GM18507 (cell line): ENCODE data around the gene TRPM4.
"Not testable (repeated sequence)": the region's sequence is repeated elsewhere in the genome, so short reads cannot be mapped to it uniquely, and the experiment has no call there.

ENCODE experiments used
- DNase-seq: peaks from one replicate; pipeline ENCODE4 v3.0.0; 2011; ENCODE audit warnings: low read depth; ENCODE audit not compliant: insufficient read length; ENCODE audit errors: extremely low spot score
- FAIRE-seq: peaks from 2 replicates; lab custom pipeline; 2011; peaks lifted over from hg19 to GRCh38; lab: Jason Lieb, UNC

Gene TRPM4

DNA sequence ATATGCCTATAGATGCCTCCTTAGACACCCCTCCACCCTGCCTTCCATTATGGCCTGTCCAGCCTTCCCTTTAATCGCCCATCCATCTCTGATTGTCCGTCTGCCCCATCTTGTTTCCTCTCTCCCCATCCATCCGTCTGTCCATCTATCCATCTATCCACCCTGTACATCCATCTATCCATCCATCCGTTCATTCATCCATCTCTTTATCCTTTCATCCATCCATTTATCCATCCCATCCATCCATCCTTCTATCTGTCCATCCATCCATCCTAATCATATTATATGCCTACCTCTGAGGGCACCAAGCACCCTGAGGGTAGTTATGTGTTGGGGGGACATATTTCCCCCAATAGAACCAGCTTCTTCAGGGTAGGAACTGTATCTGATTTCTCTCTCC is 23.1 kb downstream of the TRPM4 start:
- DNase-seq, result no peak
- no peak for FAIRE-seq

DNA sequence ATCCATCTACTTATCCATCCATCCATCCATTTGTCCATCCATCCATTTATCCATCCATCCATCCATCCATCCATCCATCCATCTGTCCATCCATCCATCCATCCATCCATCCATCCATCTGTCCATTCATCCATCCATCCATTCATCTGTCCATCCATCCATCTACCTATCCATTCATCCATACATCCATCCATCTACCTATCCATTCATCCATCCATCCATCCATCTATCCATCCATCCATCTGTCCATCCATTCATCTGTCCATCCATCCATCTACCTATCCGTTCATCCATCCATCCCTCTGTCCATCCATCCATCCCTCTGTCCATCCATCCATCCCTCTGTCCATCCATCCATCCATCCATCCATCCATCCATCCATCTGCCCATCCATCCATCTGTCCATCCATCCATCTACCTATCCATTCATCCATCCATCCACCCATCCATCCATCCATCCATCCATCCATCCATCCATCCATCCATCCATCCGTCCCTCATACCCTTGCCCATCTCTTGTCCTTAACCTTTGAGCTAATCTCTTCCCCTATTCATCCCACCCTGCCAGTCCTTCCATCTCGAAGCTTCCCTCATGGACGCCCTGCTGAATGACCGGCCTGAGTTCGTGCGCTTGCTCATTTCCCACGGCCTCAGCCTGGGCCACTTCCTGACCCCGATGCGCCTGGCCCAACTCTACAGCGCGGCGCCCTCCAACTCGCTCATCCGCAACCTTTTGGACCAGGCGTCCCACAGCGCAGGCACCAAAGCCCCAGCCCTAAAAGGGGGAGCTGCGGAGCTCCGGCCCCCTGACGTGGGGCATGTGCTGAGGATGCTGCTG is 24.6 kb downstream of the TRPM4 start:
- FAIRE-seq, DNase-seq: not testable (repeated sequence)

DNA sequence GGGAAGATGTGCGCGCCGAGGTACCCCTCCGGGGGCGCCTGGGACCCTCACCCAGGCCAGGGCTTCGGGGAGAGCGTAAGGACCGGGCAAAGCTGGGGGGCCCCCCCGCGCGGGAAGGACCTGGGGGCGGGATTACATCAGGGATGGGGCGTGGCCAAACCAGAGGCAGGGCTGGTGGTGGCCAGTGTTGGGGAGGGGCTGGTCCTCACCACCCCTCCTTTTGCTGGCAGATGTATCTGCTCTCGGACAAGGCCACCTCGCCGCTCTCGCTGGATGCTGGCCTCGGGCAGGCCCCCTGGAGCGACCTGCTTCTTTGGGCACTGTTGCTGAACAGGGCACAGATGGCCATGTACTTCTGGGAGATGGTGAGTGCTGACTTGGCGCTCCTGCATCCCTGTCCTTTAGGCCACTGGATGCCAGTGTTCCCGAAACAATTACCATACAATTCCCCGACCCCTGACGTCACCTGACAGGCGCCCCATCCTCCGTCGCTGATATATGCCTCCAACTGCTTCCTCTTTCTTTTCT is 25.3 kb downstream of the TRPM4 start:
- FAIRE-seq (no peak), DNase-seq (no peak)

DNA sequence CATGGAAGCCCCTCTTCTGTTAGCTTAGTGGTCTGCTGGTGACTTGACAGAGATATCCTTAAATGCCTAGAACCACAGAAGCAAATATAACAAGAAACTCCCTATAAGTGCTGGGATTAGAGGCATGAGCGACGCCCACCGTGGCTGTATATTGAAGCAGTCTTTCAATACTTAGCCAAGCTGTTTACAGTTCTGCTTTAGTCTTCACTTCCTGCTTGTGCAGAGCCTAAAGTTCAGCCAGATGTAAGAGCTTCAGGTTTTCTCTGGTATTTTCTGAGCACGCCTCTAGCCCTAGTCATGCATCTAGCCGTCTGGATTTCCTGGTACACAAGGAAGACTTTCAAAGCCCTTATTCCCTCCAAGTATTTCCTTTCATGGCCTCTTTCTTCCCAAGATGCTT is 28.5 kb downstream of the TRPM4 start:
- DNase-seq (no peak), FAIRE-seq (no peak)

DNA sequence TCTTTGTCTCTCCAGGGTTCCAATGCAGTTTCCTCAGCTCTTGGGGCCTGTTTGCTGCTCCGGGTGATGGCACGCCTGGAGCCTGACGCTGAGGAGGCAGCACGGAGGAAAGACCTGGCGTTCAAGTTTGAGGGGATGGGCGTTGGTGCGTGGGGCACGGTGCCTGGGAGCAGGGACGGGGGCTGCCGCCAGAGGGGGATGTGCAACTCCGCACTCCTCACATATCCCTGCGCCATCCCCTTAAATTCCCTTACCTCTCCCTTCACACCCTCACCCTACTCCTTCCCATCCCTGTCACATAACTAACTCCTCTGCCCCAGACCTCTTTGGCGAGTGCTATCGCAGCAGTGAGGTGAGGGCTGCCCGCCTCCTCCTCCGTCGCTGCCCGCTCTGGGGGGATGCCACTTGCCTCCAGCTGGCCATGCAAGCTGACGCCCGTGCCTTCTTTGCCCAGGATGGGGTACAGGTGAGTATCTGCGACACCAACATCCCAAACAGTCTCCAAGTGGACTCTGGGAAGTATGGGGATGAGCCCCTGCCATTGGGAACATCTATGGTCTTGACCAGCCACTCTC is 31.1 kb downstream of the TRPM4 start:
- no peak for DNase-seq
- no peak for FAIRE-seq

DNA sequence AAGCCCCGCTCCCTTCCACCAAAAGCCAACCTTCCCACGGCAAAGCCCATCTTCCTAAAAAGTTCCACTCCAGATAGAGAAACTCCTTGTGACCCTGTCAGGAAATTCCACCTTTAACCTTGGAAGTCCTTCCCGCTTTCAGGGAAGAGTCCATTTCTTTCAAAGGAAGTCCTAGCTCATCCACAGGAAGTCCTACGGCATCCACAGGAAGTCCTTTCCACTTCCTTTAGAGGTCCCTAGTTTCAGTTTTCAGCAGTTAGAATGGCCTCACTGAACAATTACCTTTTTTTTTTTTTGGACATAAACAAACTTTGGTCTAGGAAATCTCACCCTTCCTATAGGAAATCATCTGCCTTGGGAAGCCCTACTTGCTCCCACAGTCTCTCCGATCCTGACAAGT is 31.7 kb downstream of the TRPM4 start:
- no peak for FAIRE-seq

DNA sequence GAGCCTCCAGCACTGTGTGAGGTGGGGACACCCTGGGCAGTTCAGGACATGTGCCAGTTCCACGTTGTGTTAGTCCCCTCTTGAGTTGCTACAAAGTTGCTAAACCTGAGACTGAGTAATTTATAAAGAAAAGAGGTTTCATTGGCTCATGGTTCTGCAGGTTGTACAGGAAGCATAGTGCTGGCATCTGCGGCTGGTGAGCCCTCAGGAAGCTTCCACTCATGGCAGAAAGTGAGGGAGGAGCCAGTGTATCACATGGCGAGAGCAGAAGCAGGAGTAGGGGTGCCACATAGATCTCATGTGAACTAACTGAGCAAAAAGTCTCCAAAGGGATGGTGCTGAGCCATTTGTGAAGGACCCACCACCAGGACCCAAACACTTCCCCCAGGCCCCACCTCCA is 33.2 kb downstream of the TRPM4 start:
- no peak for FAIRE-seq

More for the DNA sequence above, 31.7 kb downstream of the TRPM4 start:
- DNase-seq, result no peak

DNA sequence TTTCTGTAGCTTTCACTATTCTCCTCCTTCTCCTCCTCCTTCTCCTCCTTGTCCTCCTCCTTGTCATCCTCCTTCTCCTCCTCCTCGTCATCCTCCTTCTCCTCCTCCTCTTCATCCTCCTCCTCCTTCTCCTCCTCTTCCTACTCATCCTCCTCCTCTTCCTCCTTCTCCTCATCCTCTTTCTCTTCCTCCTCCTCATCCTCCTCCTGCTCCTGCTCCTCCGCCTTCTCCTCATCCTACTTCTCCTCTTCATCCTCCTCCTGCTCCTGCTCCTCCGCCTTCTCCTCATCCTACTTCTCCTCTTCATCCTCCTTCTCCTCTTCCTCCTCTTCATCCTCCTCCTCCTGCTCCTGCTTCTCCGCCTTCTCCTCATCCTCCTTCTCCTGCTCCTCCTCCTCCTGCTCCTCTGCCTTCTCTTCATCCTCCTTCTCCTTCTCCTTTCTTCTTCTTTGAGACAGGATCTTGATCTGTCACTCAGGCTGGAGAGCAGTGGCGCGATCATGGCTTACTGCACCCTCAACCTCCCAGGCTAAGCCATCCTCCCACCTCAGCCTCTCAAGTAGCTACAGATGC is 36.3 kb downstream of the TRPM4 start:
- DNase-seq, result no peak
- no peak for FAIRE-seq

More for the DNA sequence above, 33.2 kb downstream of the TRPM4 start:
- DNase-seq, result no peak

DNA sequence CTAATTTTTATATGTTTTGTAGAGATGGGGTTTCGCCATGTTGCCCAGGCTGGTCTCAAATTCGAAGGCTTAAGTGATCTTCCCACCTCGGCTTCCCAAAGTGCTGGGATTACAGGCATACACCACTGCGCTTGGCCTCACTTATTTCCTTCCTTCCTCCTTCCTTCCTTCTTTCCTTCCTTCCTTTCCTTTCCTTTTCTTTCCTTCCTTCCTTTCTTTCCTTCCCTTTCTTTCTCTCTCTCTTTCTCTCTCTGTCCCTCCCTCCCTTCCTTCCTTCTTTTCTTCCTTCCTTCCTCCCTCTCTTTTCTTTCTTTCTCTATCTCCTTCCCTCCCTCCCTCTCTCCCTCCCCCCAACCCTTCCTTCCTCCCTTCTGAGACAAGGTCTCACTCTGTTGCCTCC is 36.8 kb downstream of the TRPM4 start:
- no peak for FAIRE-seq
- no peak for DNase-seq

DNA sequence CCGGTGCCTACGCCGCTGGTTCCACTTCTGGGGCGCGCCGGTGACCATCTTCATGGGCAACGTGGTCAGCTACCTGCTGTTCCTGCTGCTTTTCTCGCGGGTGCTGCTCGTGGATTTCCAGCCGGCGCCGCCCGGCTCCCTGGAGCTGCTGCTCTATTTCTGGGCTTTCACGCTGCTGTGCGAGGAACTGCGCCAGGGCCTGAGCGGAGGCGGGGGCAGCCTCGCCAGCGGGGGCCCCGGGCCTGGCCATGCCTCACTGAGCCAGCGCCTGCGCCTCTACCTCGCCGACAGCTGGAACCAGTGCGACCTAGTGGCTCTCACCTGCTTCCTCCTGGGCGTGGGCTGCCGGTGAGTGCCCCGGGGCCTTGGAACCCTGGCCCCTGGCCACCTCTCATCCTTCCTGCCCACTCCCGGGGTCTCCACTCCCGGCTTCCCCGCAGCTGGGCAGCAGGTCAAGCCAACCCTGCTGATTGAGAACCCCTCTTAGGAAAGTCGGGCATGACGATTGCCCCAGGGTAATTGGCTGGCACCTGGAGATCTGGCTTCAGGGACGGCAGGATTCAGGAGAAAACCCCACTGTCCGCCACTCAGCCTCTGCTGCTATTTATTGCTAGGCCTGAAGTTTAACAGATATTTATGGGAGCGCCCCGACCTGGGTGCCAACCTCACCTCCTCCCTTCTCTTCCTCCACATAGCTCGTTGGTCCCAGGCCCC is 39.1 kb downstream of the TRPM4 start:
- no peak for FAIRE-seq
- no peak for DNase-seq

DNA sequence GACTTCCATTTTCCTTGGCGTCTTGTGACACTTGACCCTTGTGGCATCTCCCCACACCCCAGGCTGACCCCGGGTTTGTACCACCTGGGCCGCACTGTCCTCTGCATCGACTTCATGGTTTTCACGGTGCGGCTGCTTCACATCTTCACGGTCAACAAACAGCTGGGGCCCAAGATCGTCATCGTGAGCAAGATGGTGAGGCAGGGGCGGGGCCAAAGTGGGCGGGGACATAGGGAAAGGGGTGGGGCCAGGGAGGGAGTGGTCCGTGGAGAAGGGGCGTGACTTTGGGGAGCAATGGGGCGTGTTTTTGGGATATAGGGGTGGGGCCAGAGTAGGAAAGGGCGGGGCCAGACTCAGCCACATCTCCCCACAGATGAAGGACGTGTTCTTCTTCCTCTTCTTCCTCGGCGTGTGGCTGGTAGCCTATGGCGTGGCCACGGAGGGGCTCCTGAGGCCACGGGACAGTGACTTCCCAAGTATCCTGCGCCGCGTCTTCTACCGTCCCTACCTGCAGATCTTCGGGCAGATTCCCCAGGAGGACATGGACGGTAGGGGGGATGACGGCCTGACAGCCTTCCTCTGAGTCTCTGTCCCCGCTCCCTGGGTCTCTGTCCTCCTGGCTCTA is 42.8 kb downstream of the TRPM4 start:
- DNase-seq (no peak), FAIRE-seq (no peak)

DNA sequence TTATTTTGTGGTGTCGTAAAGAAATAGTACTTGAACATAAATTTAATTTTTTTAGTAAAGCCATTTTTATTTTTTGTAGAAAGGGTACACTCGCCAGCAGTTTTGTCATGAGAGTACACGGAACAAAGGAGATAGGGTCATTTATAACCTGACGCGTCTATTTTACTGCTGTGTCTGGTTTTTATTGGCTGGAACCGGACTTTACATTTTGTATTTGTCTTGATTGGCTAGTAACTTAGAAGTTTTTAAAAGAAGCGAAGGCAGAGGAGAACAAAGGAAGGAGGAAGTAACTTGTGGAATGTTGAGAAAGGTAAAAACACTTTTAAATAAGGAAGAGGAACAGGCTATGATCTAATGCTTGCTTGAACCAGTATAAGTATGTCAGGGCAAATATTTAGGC is 43.5 kb downstream of the TRPM4 start:
- DNase-seq, result no peak
- no peak for FAIRE-seq

DNA sequence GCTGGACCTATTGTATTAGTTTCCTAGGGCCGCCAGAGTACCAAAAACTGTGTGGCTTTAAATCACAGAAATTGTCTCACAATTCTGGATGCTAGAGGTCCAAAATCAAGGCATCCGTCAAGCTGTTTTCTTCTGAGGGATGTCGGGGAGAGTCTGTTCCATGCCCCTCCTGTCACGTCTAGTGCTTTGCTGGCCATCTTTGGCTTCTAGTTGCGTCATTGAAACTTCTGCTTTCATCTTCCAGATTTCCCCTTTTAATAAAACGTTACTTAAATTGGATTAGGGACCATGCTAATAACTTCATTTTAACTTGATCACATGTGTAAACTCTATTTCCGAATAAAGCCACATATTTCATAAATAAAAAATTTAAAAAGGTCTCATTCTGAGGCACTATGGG is 47.5 kb downstream of the TRPM4 start:
- DNase-seq, result no peak
- no peak for FAIRE-seq

DNA sequence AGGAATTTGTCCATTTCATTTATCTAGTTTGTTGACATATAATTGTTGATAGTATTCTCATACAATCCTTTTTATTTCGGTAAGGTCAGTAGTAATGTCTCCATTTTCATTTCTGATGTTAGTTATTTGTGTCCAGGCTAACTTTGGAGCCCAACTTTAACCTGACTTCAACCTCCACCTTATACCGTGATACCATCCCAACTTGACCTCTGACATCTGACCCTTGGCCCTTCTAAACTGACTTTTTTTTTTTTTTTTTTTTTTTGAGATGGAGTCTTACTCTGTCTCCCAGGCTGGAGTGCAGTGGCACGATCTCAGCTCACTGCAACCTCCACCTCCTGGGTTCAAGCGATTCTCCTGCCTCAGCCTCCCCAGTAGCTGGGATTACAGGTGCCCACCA is 51.9 kb downstream of the TRPM4 start:
- not testable (repeated sequence) for FAIRE-seq

DNA sequence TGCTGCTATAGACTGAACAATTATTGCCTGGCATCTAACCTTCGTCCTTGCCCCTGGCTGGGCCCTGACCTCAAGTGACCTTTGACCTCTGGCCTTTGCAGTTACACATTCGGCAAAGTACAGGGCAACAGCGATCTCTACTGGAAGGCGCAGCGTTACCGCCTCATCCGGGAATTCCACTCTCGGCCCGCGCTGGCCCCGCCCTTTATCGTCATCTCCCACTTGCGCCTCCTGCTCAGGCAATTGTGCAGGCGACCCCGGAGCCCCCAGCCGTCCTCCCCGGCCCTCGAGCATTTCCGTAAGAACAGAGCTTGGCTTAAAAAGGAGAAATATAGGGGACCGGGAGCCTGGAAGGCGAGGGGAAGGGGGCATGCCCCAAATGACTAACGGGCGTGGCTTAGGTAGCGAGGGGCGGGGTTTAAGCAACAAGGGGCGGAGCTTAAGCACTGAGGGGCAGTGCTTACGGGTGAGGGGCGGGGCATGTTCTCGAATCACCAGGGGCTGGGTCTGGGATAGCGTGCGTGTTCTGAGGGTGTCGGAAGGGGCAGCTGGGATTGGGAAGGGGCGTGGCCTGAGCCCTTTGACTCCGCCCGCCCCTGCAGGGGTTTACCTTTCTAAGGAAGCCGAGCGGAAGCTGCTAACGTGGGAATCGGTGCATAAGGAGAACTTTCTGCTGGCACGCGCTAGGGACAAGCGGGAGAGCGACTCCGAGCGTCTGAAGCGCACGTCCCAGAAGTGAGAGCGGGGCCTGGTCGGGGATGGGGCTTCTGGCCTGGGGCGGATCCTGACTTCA is 52.7 kb downstream of the TRPM4 start:
- FAIRE-seq (no peak), DNase-seq (no peak)

More for the DNA sequence above, 51.9 kb downstream of the TRPM4 start:
- not testable (repeated sequence) for DNase-seq

DNA sequence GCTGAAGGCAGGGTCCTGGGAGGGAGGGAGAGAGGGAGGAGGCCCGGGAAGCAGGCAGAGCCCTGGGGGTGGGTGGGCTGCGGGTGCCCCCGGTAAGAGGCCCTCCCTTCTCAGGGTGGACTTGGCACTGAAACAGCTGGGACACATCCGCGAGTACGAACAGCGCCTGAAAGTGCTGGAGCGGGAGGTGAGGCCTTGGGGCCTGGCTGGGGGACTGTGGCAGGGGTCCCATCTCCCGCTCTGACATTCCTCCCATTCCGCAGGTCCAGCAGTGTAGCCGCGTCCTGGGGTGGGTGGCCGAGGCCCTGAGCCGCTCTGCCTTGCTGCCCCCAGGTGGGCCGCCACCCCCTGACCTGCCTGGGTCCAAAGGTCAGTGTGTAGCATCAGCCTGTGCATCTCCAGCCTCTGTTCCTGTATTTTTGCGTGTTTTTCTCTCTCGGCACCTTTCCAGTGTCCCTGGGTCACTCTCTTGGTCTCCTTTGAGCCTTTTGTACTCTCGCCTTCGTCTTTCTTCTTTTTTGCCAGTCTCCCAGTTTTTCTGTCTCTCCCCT is 53.4 kb downstream of the TRPM4 start:
- FAIRE-seq (no peak), DNase-seq (no peak)

DNA sequence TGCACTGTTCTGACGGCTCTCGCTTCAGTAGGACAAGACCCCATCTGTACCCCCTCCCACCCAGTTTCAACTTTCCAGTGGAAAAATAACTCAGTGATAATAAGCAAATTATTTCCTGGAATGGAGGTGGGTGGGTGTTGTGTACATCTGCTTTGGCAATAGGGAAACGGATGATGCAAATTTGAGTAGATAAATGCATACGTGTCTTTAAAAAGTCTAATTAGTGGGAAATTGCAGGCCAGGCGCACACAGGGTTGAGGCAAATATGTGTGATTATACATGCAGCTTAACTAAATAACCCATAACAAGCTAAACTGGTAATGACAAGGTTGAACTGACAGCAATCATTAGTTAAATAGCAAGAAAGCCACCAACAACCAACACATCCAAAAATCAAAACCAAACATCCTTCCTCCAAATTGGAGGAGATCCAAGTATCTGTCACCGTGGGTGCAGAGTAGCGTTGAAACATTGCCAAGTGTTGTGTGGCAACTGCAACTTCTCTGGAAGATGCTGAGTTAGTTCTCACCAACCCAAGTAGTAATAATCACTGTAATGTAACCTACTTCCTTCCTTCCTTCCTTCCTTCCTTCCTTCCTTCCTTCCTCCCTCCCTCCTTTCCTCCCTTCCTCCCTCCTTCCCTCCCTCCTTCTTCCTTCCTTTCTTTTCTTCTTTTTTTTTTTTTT is 54.6 kb downstream of the TRPM4 start:
- DNase-seq (no peak), FAIRE-seq (no peak)

DNA sequence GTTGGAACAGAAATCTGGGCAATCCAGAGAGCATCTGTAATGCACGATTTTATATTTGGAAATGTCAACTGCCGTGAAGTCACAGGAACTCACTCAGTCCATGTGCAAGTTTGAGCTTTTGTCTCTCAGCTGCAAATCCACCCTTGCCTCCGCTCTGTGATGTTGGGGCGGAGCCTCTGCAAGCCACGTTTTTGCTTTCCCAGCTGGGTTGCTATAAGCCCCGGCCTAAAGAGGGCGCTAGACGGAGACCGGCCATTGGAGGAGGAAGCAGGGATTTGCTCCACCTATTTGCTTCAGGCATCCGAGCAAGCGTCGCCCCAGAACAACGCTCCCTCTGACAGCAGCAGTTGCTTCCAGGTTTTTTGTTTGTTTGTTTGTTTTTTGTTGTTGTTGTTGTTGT is 56.2 kb downstream of the TRPM4 start:
- DNase-seq (no peak), FAIRE-seq (no peak)
